RWPE1 (cell line): Measurements from ENCODE around the gene ADCY3.
A peak's percentile ranks its signal among the peaks of the same experiment; 100 is the strongest.

Source experiments
- CTCF ChIA-PET: fragments of 350-600 bp; sonication (Branson Sonifier 250); formaldehyde crosslinking; extraction: SDS; loops from one replicate; lab custom pipeline; 2021; lab: Yijun Ruan, JAX
- POLR2A ChIA-PET: fragments of 400-600 bp; formaldehyde crosslinking; extraction: SDS; loops from one replicate; lab custom pipeline; 2020; ENCODE audit warnings: antibody characterized with exemption; ENCODE audit not compliant: low non-redundant PET; lab: Yijun Ruan, JAX
- DNase-seq: peaks from one replicate; pipeline ENCODE4 v3.0.0; 2012; ENCODE audit warnings: low spot score
- H3K27ac ChIP-seq: fragments of 450-650 bp; 2 replicates; pipeline ENCODE4 v1.5.1; 2017
- CTCF ChIP-seq: fragments of 450-650 bp; conservative IDR thresholded peaks from 2 replicates; pipeline ENCODE4 v1.5.1; 2017; ENCODE audit warnings: low read depth, mild to moderate bottlenecking

ADCY3 gene

GRCh38 chr2:24881158-24881557 is 38.9 kb downstream of the ADCY3 start:
- ChIA-PET POLR2A (no interaction called here), CTCF (no interaction called here)
- no peak for TF ChIP-seq CTCF
- no peak overlapping the region for H3K27ac ChIP-seq
- no peak for DNase-seq

GRCh38 chr2:24878341-24878740 is 41.7 kb downstream of the ADCY3 start:
- ChIA-PET CTCF (no interaction called here), POLR2A (no interaction called here)
- no peak overlapping the region for H3K27ac ChIP-seq
- DNase-seq = no peak
- TF ChIP-seq CTCF = no peak

GRCh38 chr2:24877646-24878045 is 42.4 kb downstream of the ADCY3 start:
- no peak overlapping the region for H3K27ac ChIP-seq
- no peak for DNase-seq
- POLR2A ChIA-PET = no interaction called here
- no peak for TF ChIP-seq CTCF
- CTCF ChIA-PET = no interaction called here

- no peak overlapping the region for H3K27ac ChIP-seq
- ChIA-PET POLR2A (no interaction called here), CTCF (no interaction called here)
- no peak for TF ChIP-seq CTCF
- DNase-seq = no peak
These were observed 43.0 kb downstream of the ADCY3 start for GRCh38 chr2:24877067-24877466.

GRCh38 chr2:24875901-24876300 is 44.1 kb downstream of the ADCY3 start:
- DNase-seq = no peak
- no peak for TF ChIP-seq CTCF
- ChIA-PET CTCF (no interaction called here), POLR2A (no interaction called here)
- H3K27ac ChIP-seq = no peak overlapping the region

GRCh38 chr2:24875272-24875671 is 44.8 kb downstream of the ADCY3 start:
- CTCF ChIA-PET = no interaction called here
- TF ChIP-seq CTCF = no peak
- DNase-seq = no peak
- POLR2A ChIA-PET = no interaction called here
- H3K27ac ChIP-seq = peak overlapping the region; percentile 71; the same call in 1 of the 2 replicates

- ChIA-PET CTCF (interaction anchor here (0.6 kb wide), 1 partner anchor 88 kb away, joined by 4 read pairs; no protein-coding TSS in a partner anchor), POLR2A (no interaction called here)
- H3K27ac ChIP-seq = peak overlapping the region; percentile 71
- TF ChIP-seq CTCF = no peak
- no peak for DNase-seq
These were observed 46.0 kb downstream of the ADCY3 start for GRCh38 chr2:24874035-24874434.
